HG03039 (cell line): ENCODE measurements around the gene ADGRB2.

ENCODE experiments used
- ATAC-seq: cut with Tn5 transposase; IDR thresholded peaks from one replicate; pipeline ENCODE4 v1.9.1; 2021; ENCODE audit warnings: mild to moderate bottlenecking, moderate library complexity; ENCODE audit not compliant: unreplicated experiment

The ADGRB2 gene

DNA sequence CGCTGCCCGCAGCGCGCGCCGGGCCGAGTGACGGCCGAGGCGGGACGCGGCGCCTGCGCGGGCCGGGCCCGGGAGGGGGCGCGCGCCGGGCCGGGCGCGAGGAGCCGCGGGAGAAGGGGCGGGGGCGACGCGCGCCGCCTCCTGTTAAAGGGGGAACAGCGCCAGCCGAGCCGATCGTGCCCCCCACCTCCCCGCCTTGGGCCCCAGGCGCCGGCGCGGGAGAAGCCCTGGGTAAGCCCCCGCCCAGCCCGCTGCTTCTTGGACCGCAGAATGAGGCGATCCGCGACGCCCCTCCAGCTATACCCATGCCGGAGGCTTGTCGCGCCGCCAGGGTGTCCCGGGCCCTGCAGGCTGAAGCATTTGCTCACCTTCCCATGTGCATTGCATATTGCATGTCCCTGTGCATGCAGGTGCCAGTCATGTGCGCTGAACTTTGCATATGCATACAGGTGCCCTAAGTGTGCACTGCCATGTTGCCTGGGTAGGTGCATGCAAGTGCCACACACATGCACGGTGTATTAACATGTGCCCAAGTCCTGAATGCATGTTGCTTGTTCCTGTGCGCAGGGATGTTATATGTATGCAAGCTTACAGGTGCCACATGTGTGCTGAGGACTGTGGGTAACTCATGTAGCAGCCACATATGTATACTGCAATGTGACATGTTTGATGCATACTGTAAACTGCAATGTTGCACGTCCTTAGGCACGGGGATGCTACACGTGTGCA, at the start of gene ADGRB2:
Gene ADGRB2, minus strand, starts transcription at position 29 of the 729 bp plus-strand sequence. CDS start 7,119 bp downstream, outside the sequence.
- ATAC-seq, result no peak

- ATAC-seq, result no peak
These were observed 48.2 kb upstream of the ADGRB2 start for GRCh38 chr1:31812158-31812829.

GRCh38 chr1:31811605-31812004, 47.5 kb upstream of the ADGRB2 start:
- ATAC-seq, result no peak

DNA sequence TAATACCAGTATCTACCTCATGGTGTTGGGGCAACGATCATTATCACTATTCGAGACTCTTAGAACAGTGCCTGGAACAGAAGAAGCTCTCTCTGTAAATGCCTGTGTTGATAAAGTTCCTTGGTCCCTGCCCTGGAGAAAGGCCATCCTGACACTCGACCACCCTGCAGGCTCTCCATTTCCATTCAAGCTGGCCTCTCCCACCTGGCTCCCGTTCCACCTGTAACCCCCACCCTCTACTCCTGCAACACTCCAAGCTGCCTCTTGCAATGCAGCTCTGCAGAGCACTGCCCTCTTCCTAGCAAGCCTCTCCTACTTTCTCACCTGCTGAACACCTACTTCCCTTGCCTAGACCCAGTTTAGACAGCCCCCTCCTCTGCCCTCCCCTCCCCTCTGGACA, 45.6 kb upstream of the ADGRB2 start:
- ATAC-seq, result no peak

DNA sequence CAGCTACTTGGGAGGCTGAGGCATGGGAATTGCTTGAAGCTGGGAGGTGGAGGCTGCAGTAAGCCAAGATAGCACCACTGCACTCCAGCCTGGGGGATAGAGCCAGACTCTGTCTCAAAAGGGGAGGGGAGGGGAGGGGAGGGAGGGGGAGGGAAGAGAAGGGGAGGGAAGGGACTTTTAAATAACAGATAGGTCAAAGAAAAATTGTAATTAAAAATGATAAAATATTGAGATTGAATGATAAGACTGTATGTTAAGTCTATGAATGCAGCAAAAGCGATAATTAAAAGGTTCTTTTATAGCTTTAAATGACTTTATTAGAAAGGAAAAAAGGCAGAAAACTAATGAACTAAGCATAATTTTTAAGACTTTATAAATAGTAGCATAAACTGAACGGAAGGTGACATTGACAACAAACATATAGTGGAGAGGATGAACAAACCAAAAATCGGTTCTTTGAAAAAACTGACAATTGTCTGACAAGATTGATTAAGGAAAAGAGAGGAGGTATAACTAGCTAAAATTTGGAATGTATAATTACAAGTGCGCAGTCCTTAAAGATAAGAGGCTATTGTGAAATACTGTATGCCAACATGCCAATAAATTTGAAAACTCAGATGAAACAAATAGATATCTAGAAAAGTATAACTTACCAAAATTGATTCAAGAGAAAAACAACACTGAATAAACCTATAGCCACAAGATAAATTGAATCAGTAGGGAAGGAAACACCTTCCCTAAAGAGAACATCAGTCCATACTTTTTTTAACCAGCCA, 43.3 kb upstream of the ADGRB2 start:
- ATAC-seq, result no peak

GRCh38 chr1:31805318-31805717, 41.2 kb upstream of the ADGRB2 start:
- no peak for ATAC-seq

DNA sequence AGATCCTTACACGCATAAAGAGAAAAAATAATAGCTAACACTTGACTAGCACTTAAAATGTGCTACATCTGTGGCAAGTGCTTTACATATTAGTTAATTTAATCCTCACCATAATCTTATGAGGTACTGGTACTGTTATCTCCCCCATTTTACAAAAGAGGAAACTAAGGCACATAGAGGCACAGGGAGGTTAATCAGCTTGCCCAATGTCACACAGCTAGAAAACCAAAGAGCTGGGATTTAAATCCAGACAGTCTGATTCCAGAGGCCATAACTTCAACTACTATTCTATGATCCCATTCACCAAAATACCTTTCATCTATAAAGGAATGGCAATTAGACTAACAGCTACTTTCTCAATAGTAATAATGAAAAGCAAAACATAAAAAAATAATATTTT, 40.0 kb upstream of the ADGRB2 start:
- ATAC-seq, result no peak

GRCh38 chr1:31803610-31804009, 39.5 kb upstream of the ADGRB2 start:
- ATAC-seq, result no peak

GRCh38 chr1:31802190-31803150, 38.3 kb upstream of the ADGRB2 start:
- ATAC-seq, result no peak

- ATAC-seq, result no peak
These were observed 37.3 kb upstream of the ADGRB2 start for GRCh38 chr1:31801458-31801857.

- ATAC-seq, result no peak
These were observed 36.5 kb upstream of the ADGRB2 start for GRCh38 chr1:31800674-31800967.

GRCh38 chr1:31799895-31800673, 35.9 kb upstream of the ADGRB2 start:
- ATAC-seq, result no peak

GRCh38 chr1:31799196-31799894, 35.2 kb upstream of the ADGRB2 start:
- ATAC-seq, result no peak

- no peak for ATAC-seq
These were observed 34.5 kb upstream of the ADGRB2 start for GRCh38 chr1:31798433-31799195.

GRCh38 chr1:31798086-31798432, 33.9 kb upstream of the ADGRB2 start:
- ATAC-seq, result no peak

GRCh38 chr1:31797216-31797615, 33.1 kb upstream of the ADGRB2 start:
- no peak for ATAC-seq

DNA sequence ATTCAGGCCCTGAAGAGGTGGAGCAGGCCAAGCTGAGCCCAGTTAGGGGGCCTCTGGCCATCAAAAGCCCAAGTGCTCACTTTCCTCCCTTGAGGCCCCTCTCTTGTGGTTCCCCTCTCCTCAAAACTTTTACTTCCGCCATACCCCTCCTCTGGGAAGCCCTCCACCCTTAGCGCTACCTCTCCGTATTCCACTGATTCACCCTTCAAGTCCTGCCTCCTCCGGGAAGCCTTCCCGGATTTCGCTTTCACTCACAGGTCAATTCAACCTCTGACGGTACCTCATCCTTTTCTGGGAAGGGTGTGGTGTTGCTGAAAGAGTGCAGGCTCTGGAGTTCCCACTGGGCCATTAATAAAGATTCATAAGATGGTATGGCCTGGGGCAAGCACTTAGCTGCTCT, 32.6 kb upstream of the ADGRB2 start:
- ATAC-seq, result no peak

DNA sequence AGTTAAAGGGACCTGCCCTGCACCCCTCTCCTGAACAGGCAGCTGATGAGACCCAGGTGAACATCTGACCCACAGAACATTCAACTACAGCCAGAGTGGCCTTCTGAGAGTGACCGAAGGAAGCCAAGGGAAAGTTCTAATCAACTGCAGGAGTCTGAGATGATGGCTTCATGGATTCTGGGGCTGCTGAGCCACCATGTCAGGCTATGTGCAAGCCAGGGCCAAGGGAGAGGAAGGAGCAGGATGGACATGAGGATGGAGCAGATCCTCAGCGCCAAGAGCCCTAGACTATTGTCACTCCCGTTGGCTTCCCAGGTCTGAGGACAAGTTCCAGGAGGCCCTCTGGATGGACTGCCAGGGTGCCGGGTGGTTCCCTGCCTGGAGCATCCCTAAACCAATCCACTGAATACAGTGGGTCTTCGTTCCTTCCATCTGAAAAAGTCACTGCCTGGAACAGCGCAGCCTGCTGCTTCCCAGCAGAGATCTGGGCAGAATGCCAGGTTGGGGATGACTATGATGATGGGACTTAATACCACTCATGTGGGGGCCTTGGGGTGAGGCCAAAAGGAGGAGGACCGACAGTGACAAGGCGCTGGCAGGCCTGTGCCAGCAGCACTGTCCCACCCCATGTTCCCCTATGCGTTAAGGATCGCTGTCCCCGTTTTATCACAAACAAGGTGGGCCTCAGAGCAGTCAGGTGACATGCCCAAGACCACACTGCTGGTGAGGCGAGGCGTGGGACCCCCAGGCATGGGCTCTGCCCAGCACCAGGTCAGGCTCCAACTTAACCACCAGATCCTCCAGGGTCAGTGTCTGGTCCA, 31.9 kb upstream of the ADGRB2 start:
- ATAC-seq, result no peak
